SK-N-SH (cell line): ENCODE results near the gene STUB1. TPM values are rescaled to one million over a fixed set of nuclear protein-coding genes. Genes with fewer than 3 reads are reported as not detected.

ENCODE experiments used
- CTCF ChIA-PET: fragments of 300-600, 350-600 bp; formaldehyde crosslinking; extraction: SDS; loops from one replicate; lab custom pipeline; 2021; lab: Yijun Ruan, JAX
- POLR2A ChIA-PET: fragments of 350-600 bp; sonication (Branson Sonifier 250); formaldehyde crosslinking; extraction: SDS; loops from one replicate; lab custom pipeline; 2020; ENCODE audit warnings: antibody characterized with exemption, inconsistent platforms; lab: Yijun Ruan, JAX
- DNase-seq: peaks from one replicate; pipeline ENCODE4 v3.0.0; 2012
- H2AFZ ChIP-seq: fragments of 200-600 bp; sonication (generic); 2 replicates; pipeline ENCODE4 v1.8.1; 2016; ENCODE audit warnings: antibody characterized with exemption, mild to moderate bottlenecking, low read depth
- H3F3A ChIP-seq: fragments of 200-600 bp; sonication (generic); replicated peaks from 2 replicates; pipeline ENCODE3; 2016; ENCODE audit warnings: antibody characterized with exemption, mild to moderate bottlenecking; ENCODE audit not compliant: insufficient read depth
- H3K27ac ChIP-seq, 2 experiments: fragments of 200-500 bp in 1 of 2; fragments of 200-600 bp in 1 of 2; sonication (Bioruptor generic) in 1 of 2; sonication (generic), shearing (Covaris generic) in 1 of 2; 2 replicates each; pipeline versions ENCODE4 v1.5.1 to v1.6.1; 2014 to 2016; ENCODE audit warnings: low read depth in 2 of 2, inconsistent platforms in 1 of 2, low read length in 1 of 2, mild to moderate bottlenecking in 1 of 2, mixed read lengths in 1 of 2
- H3K27me3 ChIP-seq: fragments of 200-600 bp; sonication (generic), shearing (Covaris generic); 2 replicates; pipeline ENCODE4 v1.6.1; 2016; ENCODE audit warnings: mixed run types; ENCODE audit not compliant: insufficient read depth
- H3K36me3 ChIP-seq, 2 experiments: fragments of 200-500 bp in 1 of 2; fragments of 200-600 bp in 1 of 2; sonication (Bioruptor generic) in 1 of 2; sonication (generic) in 1 of 2; replicated peaks in 1 of 2; 2 replicates each; pipeline versions ENCODE3 to v1.5.1; 2014 to 2016; ENCODE audit warnings: low read length in 1 of 2, mild to moderate bottlenecking in 1 of 2; ENCODE audit not compliant: insufficient read depth in 2 of 2, control insufficient read depth in 1 of 2
- H3K4me1 ChIP-seq, 2 experiments: fragments of 200-500 bp in 1 of 2; fragments of 200-600 bp in 1 of 2; sonication (Bioruptor generic) in 1 of 2; sonication (generic), shearing (Covaris generic) in 1 of 2; 2 replicates each; pipeline versions ENCODE4 v1.5.1 to v1.6.1; 2014 to 2016; ENCODE audit warnings: low read depth in 1 of 2, low read length in 1 of 2, mixed run types in 1 of 2; ENCODE audit not compliant: insufficient read depth in 2 of 2, control insufficient read depth in 1 of 2
- H3K4me2 ChIP-seq: fragments of 200-600 bp; sonication (generic), shearing (Covaris generic); 2 replicates; pipeline ENCODE4 v1.6.1; 2017; ENCODE audit warnings: mixed run types
- H3K4me3 ChIP-seq, 2 experiments: fragments of 200-500 bp in 1 of 2; fragments of 200-600 bp in 1 of 2; sonication (Bioruptor generic) in 1 of 2; sonication (generic), shearing (Covaris generic) in 1 of 2; 2 replicates each; pipeline versions ENCODE4 v1.5.1 to v1.8.1; 2014 to 2016; ENCODE audit warnings: low read depth in 2 of 2, inconsistent platforms in 1 of 2, low read length in 1 of 2, mild to moderate bottlenecking in 1 of 2, mixed read lengths in 1 of 2, moderate library complexity in 1 of 2
- H3K79me2 ChIP-seq: fragments of 200-600 bp; sonication (generic); 2 replicates; pipeline ENCODE4 v1.8.1; 2017; ENCODE audit warnings: mild to moderate bottlenecking; ENCODE audit not compliant: insufficient read depth
- H3K9ac ChIP-seq: fragments of 200-600 bp; sonication (generic); 2 replicates; pipeline ENCODE4 v1.6.1; 2017; ENCODE audit warnings: mixed run types
- H3K9me2 ChIP-seq: fragments of 200-600 bp; sonication (generic); 2 replicates; pipeline ENCODE4 v1.6.1; 2017; ENCODE audit warnings: mixed run types
- H3K9me3 ChIP-seq: fragments of 200-600 bp; sonication (generic); 2 replicates; pipeline ENCODE4 v1.6.1; 2017; ENCODE audit warnings: mixed run types, mild to moderate bottlenecking, moderate library complexity
- H4K20me1 ChIP-seq: fragments of 200-600 bp; sonication (generic); 2 replicates; pipeline ENCODE4 v1.6.1; 2017; ENCODE audit warnings: mild to moderate bottlenecking, mixed run types; ENCODE audit not compliant: insufficient read depth
- CHD2 ChIP-seq: fragments of 150-350 bp; IDR thresholded peaks from 2 replicates; pipeline ENCODE4 v1.6.1; 2018; ENCODE audit warnings: low read length; ENCODE audit not compliant: partially characterized antibody
- CTCF ChIP-seq: fragments of 200-600 bp; sonication (generic); IDR thresholded peaks from 2 replicates; pipeline ENCODE4 v1.6.1; 2017; ENCODE audit warnings: antibody characterized with exemption, mild to moderate bottlenecking, moderate library complexity
- ELF1 ChIP-seq: IDR thresholded peaks from 2 replicates; pipeline ENCODE4 v1.4.0; 2012
- EP300 ChIP-seq, 2 experiments: IDR thresholded peaks; 2 replicates each; pipeline versions ENCODE4 v1.4.0 to v1.6.1; 2012; ENCODE audit warnings: borderline replicate concordance in 1 of 2, low read depth in 1 of 2, low read length in 1 of 2
- EZH2phosphoT487 ChIP-seq: fragments of 200-600 bp; sonication (generic); IDR thresholded peaks from 2 replicates; pipeline ENCODE4 v1.6.1; 2017; ENCODE audit warnings: low read depth, mixed run types, mild to moderate bottlenecking, antibody characterized with exemption, moderate library complexity, borderline replicate concordance
- FOXJ3 ChIP-seq: sonication (generic); formaldehyde crosslinking; IDR thresholded peaks from 2 replicates; pipeline ENCODE4 v1.5.1; 2020; ENCODE audit warnings: mild to moderate bottlenecking, missing genetic modification reagents
- FOXM1 ChIP-seq: IDR thresholded peaks from 2 replicates; pipeline ENCODE4 v1.4.0; 2012; ENCODE audit warnings: low read depth, mild to moderate bottlenecking
- GABPA ChIP-seq: IDR thresholded peaks from 2 replicates; pipeline ENCODE4 v1.4.0; 2012; ENCODE audit warnings: low read depth, mild to moderate bottlenecking
- GATA2 ChIP-seq: sonication (generic); formaldehyde crosslinking; IDR thresholded peaks from 2 replicates; pipeline ENCODE4 v1.5.0; 2020; ENCODE audit warnings: mild to moderate bottlenecking, missing genetic modification reagents
- JUND ChIP-seq: IDR thresholded peaks from 2 replicates; pipeline ENCODE4 v1.4.0; 2012
- MAX ChIP-seq: IDR thresholded peaks from 2 replicates; pipeline ENCODE4 v1.4.0; 2012; ENCODE audit warnings: low read depth
- MEF2A ChIP-seq: IDR thresholded peaks from 2 replicates; pipeline ENCODE4 v1.4.0; 2012; ENCODE audit warnings: low read depth, borderline replicate concordance
- MXI1 ChIP-seq: IDR thresholded peaks from 2 replicates; pipeline ENCODE4 v1.6.1; 2012; ENCODE audit warnings: mild to moderate bottlenecking, low read depth, low read length, improper control_type of control experiment
- NRF1 ChIP-seq: IDR thresholded peaks from 2 replicates; pipeline ENCODE4 v1.6.1; 2012; ENCODE audit warnings: low read depth, mild to moderate bottlenecking, low read length
- POLR2AphosphoS5 ChIP-seq: IDR thresholded peaks from 2 replicates; pipeline ENCODE4 v1.6.1; 2012; ENCODE audit warnings: low read depth, low read length
- RAD21 ChIP-seq: IDR thresholded peaks from 2 replicates; pipeline ENCODE4 v1.6.1; 2012; ENCODE audit warnings: mild to moderate bottlenecking, low read length
- RCOR1 ChIP-seq: fragments of 150-350 bp; IDR thresholded peaks from 2 replicates; pipeline ENCODE4 v1.6.1; 2017; ENCODE audit warnings: antibody characterized with exemption, low read length
- REST ChIP-seq: IDR thresholded peaks from 2 replicates; pipeline ENCODE4 v1.6.1; 2012; ENCODE audit warnings: mild to moderate bottlenecking, low read depth, low read length, moderate library complexity
- RFX5 ChIP-seq: IDR thresholded peaks from 2 replicates; pipeline ENCODE4 v1.6.1; 2012; ENCODE audit warnings: mild to moderate bottlenecking, improper control_type of control experiment, low read length
- RXRA ChIP-seq: IDR thresholded peaks from 2 replicates; pipeline ENCODE4 v1.4.0; 2012; ENCODE audit warnings: low read depth, mild to moderate bottlenecking, borderline replicate concordance
- SMC3 ChIP-seq: IDR thresholded peaks from 2 replicates; pipeline ENCODE4 v1.6.1; 2012; ENCODE audit warnings: low read depth, low read length, improper control_type of control experiment
- TAF1 ChIP-seq: IDR thresholded peaks from 2 replicates; pipeline ENCODE4 v1.6.1; 2012; ENCODE audit warnings: low read depth, mild to moderate bottlenecking, low read length, moderate library complexity, borderline replicate concordance
- USF2 ChIP-seq: fragments of 150-350 bp; IDR thresholded peaks from 2 replicates; pipeline ENCODE4 v1.6.1; 2017; ENCODE audit warnings: antibody characterized with exemption, low read length, low read depth, borderline replicate concordance
- YY1 ChIP-seq: IDR thresholded peaks from 2 replicates; pipeline ENCODE4 v1.4.0; 2012; ENCODE audit warnings: low read depth, mild to moderate bottlenecking
- whole genome bisulfite sequencing: methylation state at CpG from one replicate; pipeline ENCODE4 v1.1.6; 2017; ENCODE audit warnings: low lambda C conversion rate; 5-methylcytosine and 5-hydroxymethylcytosine counted together
- polyA plus RNA-seq, 3 experiments: library from polyadenylated mRNA; depleted of rRNA; stranded (reverse); fragments of >200 nt; gene quantifications; 2 replicates each; pipeline ENCODE4 v1.2.3, GENCODE V29; 2012

STUB1 gene
- polyA plus RNA-seq, 1 of the 3 experiments (the other 2 are of a cell fraction), result 323 TPM

GRCh38 chr16:660459-661183, 19.6 kb upstream of the STUB1 start:
- WGBS, result 36% methylated on average over 11 of the region's 43 CpGs
- POLR2A ChIA-PET, result interaction anchor here (0.9 to 1.5 kb wide), 7 partner anchors 9 to 72 kb away, joined by 3 to 13 read pairs (median 4); partner anchors contain the start of genes ANTKMT, METRN, METTL26 and STUB1
- Histone ChIP-seq H3K9ac (no peak overlapping the region), H3K27me3 (no peaks in the 10 kb centered on the region), H2AFZ (0 out of 2 replicates have a peak overlapping the region, but pooled peaks have one; percentile 37), H3K4me1 (peaks cover 3 to 35% of the 10 kb centered on the region in 2 experiments; a peak in 3 of 4 replicates), H3K4me2 (peak overlapping the region; percentile 63; the same call in 1 of the 2 replicates), H3K27ac (peak overlapping the region; percentile 45 to 96), H3K9me2 (no peaks in the 10 kb centered on the region), H3K79me2 (no peaks in the 10 kb centered on the region), H3K9me3 (no peaks in the 10 kb centered on the region), H4K20me1 (no peaks in the 10 kb centered on the region), H3F3A (no peaks in the 10 kb centered on the region), H3K36me3 (peaks cover 0 to 44% of the 10 kb centered on the region in 2 experiments), H3K4me3 (peak overlapping the region in 1 of 2 experiments; percentile 40; a peak in 2 of 4 replicates)
- CTCF ChIA-PET, result interaction anchor here (0.7 to 6.7 kb wide), 17 partner anchors 9 to 269 kb away, joined by 3 to 92 read pairs (median 4); partner anchors contain the start of genes JMJD8, MCRIP2, METRN and RHBDL1
- peak; percentile 98 for DNase-seq
- TF ChIP-seq MAX (peak; percentile 82; the same call in 1 of the 2 replicates), RXRA (no peak), RCOR1 (0 out of 2 replicates have a peak, but pooled peaks have one; percentile 8), FOXM1 (no peak), USF2 (no peak), JUND (no peak), SMC3 (peak; percentile 23), POLR2AphosphoS5 (peak; percentile 26; the same call in 1 of the 2 replicates), CTCF (peak; percentile 55), RFX5 (no peak), FOXJ3 (CRISPR knock-in tag) (no peak), REST (no peak), ELF1 (no peak), EZH2phosphoT487 (no peak), RAD21 (peak; percentile 14; the same call in 1 of the 2 replicates), NRF1 (peak; percentile 20; the same call in 1 of the 2 replicates), MEF2A (no peak), YY1 (0 out of 2 replicates have a peak, but pooled peaks have one; percentile 43), TAF1 (peak; percentile 19; the same call in 1 of the 2 replicates), GABPA (no peak), CHD2 (peak; percentile 38), EP300 (IDR thresholded peaks at IDR 0.05; ENCODE audit: borderline replicate concordance in 1 of 2, low read depth in 1 of 2, low read length in 1 of 2) (no peak; a peak in 1 of 4 replicates), MXI1 (peak; percentile 68), GATA2 (CRISPR knock-in tag) (no peak)
